Suppressor macrophage treated with lipopolysaccharide for 4 hours (primary cell): Measurements from ENCODE around the gene COL6A1.
A peak's percentile ranks its signal among the peaks of the same experiment; 100 is the strongest.
"Not testable (repeated sequence)": the region's sequence is repeated elsewhere in the genome, so short reads cannot be mapped to it uniquely, and the experiment has no call there.

ENCODE experiments used
- DNase-seq: peaks from one replicate; pipeline ENCODE4 v3.0.0-alpha.2; 2020

COL6A1 gene

GRCh38 chr21:45966791-45967394, 14.7 kb upstream of the COL6A1 start:
- no peak for DNase-seq

DNA sequence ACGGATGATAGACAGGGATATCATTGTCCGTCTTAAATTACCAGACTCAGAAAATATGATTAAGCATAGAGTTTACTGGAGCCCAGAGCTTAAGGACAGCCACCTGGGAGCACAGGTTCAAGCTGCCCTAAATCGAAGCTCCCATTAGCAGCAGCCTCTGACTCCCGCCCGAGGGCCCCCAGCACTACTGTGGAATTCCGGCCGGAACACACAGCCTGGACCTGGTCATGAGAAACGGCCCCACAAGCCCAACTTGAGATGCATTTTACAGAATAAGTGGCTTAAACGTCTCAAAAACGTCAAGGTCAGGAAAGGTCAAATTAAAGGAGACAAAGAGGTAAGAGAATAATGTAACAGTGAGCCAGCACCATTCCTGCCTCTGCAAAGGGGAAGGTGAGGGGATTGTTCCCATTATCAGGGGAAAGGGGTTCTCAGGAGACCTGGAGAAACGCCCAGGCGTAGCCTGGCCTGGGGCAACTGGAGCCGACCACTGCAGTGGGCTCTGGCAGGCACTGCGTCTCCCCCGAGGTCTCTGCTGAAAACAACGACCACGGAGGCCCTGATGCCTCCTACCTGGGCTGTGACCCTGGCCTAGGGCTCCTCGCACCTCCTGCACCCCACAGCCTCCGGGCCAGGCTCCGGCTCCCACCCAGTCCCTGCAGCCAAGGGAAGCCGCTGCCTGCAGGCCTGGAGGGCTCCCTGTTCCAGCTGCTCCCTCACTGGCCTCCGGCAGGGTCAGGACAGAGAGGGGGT, 11.5 kb upstream of the COL6A1 start:
- no peak for DNase-seq

DNA sequence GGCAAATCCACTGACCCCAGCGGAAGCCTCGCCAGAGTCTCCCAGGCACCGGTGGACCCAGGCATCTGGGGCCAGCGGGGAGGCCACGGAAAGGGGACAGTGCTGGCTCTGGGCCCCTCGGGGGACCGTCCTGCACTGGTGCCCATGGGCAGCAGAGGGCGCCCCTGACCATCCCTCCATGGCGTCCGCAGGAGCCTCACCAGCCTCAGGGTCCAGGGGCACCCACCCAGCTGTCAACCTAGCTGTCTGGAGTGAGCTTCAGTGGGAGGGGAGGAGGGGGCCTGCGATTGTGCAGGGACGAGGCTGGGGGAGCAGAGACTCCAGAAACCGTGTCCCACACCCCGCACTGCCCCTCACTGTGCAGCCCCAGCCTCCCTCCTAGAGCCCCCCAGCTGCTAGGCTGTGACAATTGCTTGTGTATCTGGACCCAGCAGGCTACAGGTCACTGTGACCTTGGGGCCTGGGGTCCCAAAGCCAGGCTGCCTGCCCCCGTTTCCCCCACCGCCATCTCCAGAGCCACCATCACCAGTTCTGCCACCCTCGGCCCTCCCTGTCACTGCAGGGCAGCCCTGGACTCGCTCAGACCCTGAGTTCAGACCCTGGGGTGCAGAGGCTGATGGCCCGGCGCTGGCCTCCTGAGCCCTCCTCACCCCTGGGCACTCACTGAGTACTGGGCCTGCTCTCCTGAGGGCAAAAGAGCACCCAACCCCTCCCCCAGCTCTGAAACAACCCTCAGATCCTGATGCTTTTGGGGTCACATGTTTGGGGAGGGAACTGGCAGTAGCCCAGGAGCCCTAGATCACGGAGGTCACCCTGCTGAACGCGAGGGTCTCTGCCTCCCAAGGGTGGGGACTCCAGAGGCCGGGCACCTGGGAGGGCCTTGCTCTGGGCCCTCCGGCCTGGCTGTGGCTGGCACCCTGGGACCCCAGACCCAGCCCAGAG, 10.6 kb upstream of the COL6A1 start:
- peak; percentile 48 for DNase-seq

- DNase-seq = no peak
Observed at GRCh38 chr21:45971616-45972352, 9.8 kb upstream of the COL6A1 start.

GRCh38 chr21:45972353-45972715, 9.2 kb upstream of the COL6A1 start:
- DNase-seq = no peak

DNA sequence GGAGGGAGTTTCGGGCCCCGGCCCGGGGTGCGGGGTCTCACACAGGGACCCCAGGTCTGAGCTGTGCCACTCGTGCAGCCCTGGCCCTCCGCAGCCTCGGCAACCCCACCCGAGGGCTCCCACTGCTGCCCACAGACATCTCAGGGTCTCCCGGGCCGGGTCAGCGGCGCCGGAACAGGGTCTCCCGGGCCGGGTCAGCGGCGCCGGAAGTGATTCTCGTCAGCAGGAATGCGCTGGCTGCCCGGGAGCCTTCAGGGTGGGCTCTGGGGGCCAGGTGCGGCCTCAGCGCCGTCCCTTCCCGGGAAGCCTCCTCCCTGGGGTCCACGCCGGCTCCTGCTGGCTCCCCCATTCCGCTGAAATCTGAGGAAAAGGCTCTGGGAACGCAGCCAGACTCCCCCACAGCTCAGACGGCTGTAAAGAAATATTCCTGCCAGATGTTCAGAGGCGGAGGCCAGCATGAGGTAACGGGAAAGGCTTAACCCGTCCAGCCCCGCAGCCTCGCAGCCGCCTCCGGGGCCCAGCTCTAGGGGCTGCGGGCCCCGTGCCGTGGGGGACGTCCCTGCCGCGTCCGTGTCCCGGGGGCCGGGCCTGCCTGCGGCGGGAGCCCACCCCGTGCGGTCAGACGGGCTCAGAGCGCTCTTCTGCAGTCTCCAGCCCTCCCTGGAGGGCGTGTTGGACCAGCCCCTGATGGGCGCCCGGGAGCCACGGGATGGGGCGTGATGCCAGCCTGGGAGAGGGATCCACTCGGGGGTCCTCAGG, 8.7 kb upstream of the COL6A1 start:
- no peak for DNase-seq

- DNase-seq = peak; percentile 63
Observed at GRCh38 chr21:45973475-45974072, 8.0 kb upstream of the COL6A1 start.

DNA sequence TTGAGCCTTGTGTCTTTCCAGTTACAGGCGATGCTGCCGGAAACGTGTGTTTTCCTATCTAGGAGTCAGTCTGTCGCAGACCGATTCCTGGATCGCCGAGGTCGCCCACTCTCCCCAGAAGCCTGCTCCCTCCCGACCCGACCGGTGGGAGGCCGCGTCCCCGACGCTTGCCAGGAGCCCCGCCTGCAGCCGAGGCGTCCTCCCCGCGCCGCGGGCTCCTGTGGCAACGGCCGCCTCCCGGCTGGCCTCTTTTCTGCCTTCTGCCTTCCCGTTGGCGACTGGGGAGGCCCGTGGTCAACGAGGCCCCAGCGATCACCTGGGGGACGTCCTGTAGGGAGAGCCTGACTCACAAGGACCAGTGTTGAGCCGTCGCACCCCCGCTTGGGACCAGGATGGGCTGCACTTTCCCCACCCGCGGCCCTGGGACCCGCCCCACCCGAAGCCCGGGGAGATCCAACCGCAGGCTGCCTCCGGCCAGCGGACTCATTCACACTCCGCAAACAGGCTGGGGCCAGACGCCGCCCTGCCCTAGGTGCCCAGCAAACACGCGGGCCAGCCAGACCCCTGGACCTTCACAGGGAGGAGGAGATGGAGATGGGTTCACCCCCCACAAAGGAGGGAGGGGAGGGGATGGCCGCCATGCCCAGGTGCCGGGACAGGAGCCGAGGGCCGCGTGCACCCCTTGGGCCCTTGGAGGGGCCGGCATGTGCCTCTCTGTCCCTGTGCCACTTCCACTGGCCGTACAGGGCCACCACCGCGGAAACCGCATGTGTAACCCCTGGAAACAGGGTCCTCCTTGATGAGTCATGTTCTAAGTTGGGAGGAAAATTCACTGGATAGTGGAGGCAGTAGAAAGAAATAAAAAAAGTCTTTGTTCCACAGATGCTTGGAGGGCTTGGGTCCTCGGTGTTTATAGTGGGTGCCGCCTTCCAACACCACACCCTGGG, 7.2 kb upstream of the COL6A1 start:
- peak; percentile 12 for DNase-seq

GRCh38 chr21:45975020-45975666, 6.4 kb upstream of the COL6A1 start:
- DNase-seq = no peak

DNA sequence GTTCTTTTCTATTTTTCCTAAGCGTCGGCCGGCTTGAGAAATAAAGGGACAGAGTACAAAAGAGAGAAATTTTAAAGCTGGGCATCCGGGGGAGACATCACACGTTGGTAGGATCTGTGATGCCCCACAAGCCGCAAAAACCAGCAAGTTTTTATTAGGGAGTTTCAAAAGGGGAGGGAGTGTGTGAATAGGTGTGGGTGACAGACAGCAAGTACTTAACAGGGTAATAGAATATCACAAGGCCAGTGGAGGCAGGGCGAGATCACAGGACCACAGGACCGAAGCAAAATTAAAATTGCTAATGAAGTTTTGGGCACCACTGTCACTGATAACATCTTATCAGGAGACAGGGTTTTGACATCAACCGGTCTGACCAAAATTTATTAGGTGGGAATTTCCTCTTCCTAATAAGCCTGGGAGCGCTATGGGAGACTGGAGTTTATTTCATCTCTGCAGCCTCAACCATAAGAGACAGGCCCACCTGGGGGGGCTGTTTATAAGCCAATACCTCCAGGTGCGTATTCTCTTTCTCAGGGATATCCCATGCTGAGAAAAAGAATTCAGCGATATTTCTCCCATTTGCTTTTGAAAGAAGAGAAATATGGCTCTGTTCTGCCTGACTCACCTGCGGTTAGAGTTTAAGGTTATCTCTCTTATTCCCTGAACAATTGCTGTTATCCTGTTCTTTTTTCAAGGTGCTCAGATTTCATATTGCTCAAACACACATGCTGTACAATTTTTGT, 5.7 kb upstream of the COL6A1 start:
- not testable (repeated sequence) for DNase-seq

GRCh38 chr21:45976701-45977311, 4.8 kb upstream of the COL6A1 start:
- no peak for DNase-seq

DNA sequence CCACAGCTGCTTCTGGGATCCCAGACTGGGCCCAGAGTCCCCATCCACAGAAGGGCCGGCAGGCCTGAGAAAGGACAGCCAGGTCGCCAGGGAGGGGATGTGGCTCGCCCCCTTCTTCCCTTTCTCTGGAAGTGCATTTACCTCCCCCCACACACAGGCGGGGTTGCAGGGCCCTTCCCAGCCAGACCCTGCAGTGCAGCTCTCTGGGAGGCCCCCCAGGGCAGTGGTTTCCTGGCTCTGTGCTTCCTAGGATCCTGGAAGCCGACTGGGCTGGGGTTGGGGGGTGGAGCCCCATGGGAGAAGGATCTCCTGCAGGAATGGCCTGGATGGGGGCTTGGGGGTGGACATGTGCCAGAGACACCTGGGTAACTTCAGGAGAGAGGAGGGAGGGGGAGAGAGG, 4.2 kb upstream of the COL6A1 start:
- no peak for DNase-seq

GRCh38 chr21:45979141-45979631, 2.4 kb upstream of the COL6A1 start:
- DNase-seq = no peak

DNA sequence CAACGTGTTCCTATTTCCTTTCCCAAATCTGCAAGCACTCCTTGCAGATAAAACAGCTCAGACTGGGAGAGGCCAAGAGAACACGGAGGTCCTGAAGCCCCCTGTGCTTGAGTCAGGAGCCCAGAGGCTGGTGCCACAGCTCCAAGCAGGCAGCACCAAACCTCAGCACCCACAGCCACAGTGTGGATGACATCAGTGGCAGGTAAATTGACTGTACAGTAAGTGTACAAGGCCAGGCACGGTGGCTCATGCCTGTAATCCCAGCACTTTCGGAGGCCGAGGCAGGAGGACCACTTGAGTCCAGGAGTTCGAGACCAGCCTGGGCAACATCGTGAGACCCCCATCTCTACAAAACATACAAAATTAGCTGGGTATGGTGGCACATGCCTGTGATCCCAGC, 1.9 kb upstream of the COL6A1 start:
- DNase-seq = no peak

- no peak for DNase-seq
Observed at GRCh38 chr21:45980271-45980670, 1.3 kb upstream of the COL6A1 start.

DNA sequence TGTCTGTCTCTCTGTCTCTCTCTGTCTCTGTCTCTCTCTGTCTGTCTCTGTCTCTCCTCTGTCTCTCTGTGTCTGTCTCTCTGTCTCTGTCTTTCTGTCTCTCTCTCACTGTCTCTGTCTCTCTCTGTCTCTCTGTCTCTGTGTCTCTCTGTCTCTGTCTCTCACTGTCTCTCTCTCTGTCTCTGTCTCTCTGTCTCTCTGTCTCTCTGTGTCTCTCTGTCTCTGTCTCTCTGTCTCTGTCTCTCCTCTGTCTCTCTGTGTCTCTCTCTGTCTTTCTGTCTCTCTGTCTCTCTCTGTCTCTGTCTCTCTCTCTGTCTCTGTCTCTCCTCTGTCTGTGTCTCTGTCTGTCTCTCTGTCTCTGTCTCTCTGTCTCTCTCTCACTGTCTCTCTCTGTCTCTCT, 873 bp upstream of the COL6A1 start:
- DNase-seq = no peak

DNA sequence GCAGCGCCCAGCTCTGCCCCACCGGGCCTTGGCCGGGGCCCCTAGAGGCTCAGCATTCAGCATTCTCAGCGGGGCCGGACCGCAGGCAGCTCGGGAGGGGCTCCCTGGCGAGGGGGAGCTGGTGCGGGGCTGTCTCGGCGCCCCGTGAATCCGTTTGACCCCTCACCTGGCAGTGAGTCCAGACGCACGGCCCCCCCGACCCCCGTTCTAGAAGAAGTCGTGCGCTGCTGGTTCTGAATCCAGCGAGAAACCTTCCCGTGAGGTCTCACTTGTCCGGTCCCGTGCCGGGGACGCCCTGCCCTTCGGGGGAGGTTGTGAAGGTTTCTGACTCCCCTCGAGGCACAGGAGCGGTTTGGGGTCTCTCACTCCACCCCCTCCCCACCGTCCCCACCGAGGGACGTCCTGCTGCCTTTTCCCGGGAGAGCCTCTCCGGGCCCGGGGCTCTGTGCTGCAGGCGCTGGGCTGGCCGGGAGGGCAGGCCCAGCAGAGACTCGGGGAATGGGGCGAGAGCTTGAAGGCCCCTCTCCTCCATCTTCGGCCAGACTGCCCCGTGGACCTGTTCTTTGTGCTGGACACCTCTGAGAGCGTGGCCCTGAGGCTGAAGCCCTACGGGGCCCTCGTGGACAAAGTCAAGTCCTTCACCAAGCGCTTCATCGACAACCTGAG, 655 bp downstream of the COL6A1 start:
- no peak for DNase-seq
